ENCODE results near the gene SLC44A5.

DNA sequence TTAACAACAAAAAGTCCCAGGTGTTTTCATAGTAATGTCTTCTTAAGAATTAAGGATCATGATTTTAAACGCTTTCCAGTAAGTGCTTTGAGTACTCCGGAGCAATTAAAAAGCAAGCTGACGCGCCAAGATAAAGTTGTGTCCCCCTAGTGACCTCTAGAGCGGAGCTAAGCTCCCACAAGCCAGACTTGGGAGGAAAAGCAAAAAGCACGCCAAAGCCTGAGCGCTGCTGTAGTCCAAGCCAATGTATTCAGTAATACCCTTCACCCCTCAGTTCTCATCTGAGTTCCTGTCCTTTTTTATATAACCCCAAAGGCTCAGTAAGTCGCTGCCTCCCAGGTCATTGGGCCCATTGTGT lies 3.5 kb upstream of the SLC44A5 start:
- TF ChIP-seq, protein P1, sequence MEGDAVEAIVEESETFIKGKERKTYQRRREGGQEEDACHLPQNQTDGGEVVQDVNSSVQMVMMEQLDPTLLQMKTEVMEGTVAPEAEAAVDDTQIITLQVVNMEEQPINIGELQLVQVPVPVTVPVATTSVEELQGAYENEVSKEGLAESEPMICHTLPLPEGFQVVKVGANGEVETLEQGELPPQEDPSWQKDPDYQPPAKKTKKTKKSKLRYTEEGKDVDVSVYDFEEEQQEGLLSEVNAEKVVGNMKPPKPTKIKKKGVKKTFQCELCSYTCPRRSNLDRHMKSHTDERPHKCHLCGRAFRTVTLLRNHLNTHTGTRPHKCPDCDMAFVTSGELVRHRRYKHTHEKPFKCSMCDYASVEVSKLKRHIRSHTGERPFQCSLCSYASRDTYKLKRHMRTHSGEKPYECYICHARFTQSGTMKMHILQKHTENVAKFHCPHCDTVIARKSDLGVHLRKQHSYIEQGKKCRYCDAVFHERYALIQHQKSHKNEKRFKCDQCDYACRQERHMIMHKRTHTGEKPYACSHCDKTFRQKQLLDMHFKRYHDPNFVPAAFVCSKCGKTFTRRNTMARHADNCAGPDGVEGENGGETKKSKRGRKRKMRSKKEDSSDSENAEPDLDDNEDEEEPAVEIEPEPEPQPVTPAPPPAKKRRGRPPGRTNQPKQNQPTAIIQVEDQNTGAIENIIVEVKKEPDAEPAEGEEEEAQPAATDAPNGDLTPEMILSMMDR (conservative IDR thresholded peaks at IDR 0.05; ENCODE audit: low read length), result no peak
- TF ChIP-seq EZH2phosphoT487 (IDR thresholded peaks at IDR 0.05; ENCODE audit: borderline replicate concordance), result no peak
